Forelimb muscle (tissue), 1 donor: ENCODE measurements around the gene ZNF652. TPM values are rescaled to one million over a fixed set of nuclear protein-coding genes. Genes with fewer than 3 reads are reported as not detected.
"Not testable (repeated sequence)": the region's sequence is repeated elsewhere in the genome, so short reads cannot be mapped to it uniquely, and the experiment has no call there.

Experiments used
- DNase-seq: peaks from one replicate; pipeline ENCODE4 v3.0.0-alpha.2; 2013; ENCODE audit warnings: low read depth
- polyA plus RNA-seq: library from polyadenylated mRNA; unstranded; fragments of 120-200 nt; gene quantifications from one replicate; pipeline ENCODE4 v1.2.1, GENCODE V29; 2013; ENCODE audit not compliant: insufficient read length

The ZNF652 gene
- polyA plus RNA-seq, 1 donor = 15.1 TPM

DNA sequence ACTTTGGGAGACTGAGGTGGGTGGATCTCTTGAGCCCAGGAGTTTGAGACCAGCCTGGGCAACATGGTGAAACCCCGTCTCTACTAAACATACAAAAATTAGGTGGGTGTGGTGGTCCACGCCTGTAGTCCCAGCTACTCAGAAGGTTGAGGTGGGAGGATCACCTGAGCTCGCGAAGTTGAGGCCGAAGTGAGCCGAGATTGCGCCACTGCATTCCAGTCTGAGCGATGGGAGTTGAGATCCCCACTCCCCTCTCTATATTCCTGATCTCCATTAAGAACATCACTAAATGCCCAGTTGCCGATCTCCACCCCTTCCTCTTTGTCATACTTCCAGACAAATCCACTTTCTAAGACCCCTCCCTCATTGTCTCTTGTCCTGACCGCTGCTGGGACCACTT, 24.3 kb upstream of the ZNF652 start:
- DNase-seq = no peak

DNA sequence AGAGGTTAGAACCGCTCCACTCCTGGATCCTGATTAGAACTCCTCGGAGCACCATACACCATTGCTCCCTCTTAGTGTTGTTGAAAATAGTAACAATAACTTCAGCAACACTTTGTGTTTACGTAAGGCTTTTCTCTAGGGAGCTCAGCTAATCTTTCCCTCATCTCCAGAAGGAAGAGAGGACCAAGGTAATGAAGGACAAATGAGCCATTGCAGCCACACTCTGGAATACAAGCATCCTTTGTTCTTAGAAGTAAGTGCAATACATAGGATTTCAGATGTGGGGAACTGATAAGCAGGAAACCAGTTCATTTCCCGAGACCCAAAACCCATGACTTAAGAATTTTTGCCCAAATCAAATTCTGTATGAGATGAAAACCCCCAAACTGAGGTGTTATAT, 22.9 kb upstream of the ZNF652 start:
- DNase-seq = no peak

DNA sequence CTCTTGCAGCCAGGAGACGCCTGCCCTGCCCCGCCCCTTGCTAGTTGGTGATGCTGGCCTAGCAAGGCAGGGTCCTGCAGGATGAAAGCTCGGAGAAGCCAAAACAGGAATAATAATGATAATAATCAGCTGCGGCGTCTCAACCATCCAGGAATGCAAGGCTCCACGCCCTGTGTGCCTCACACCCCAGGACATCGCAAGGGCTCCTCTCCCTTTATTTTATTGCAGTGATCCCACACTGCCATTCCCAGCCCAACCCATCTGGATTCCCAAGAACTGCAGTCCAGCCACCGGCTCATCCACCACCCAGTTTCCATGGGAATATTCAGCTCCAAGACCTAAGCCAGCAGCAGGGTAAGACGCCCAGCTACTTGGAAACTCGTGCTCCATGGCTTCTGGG, 21.0 kb upstream of the ZNF652 start:
- DNase-seq = no peak

DNA sequence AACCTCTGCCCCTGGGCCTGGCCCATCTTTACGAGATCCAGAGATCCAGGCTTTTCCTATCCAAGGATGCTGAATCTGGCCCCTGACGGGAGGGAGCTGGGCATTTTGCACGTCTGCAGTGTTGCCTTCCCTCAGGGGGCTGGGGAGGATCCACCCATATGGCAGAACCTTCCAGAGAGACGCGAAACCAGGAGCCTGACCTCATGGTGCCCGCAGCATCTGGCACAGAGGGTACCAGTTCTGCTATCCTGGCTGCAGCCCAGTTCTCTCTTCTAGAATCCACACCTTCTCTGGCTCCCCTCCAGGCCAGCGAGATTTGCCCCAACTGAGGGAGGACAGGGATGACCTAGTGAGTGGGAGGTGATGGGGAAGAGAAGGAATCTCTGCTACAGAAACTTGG, 20.5 kb upstream of the ZNF652 start:
- no peak for DNase-seq

DNA sequence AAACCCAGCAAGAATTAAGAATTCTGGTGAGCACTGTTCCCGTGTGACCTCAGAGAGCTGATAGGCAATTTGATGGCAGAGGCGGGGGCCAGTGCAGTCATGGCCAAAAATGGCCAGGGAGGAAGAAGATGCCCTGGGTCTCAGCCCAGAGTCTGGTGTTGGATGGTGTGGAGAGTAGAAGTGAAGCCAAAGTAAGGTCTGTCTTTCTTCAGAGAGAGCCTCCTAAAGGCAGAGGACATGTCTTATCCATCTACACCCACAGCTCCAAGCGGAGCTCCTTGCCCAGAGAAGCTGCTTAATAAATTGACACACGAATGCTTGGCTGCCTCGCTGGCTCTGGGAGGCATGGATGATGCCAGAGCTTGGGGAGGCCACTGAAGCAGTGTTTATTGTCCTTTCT, 19.7 kb upstream of the ZNF652 start:
- no peak for DNase-seq

DNA sequence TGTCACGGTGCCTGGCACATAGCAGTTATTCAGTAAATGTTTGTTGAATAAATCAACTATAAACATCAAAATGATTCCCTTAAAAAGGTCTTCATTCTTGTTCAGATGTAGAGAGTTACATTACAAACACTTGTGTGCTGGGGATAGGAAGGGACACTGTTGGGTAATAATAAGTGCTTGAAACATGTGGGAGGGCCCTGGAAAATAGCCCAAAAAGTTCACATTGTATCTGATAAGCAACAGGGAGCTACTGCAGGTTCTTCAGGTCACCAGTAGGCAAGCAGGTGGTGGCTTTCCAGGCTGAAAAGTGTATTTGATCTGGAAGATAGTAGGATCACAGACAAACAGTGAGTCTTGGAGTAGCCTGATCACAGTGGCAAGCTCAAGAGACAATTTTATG, 19.0 kb upstream of the ZNF652 start:
- DNase-seq = no peak

DNA sequence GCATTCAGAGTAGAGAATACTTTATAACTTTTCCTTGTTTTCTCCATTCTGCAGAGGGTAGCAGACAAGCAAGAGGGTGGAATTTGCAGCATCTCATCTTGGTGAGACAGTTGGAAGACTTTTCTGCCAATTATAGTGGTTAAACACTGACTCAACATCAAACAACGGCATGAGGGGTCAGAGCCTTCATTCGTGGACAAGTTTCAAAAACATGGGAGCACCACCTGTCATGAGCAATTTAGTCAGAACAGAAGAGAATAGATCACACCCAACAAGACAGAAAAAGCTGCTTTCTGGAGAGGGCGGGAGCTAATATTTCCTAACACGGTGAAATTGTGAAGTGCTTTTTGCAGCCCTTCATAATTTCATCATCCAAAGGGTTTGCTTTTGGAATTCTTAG, 17.9 kb upstream of the ZNF652 start:
- no peak for DNase-seq

DNA sequence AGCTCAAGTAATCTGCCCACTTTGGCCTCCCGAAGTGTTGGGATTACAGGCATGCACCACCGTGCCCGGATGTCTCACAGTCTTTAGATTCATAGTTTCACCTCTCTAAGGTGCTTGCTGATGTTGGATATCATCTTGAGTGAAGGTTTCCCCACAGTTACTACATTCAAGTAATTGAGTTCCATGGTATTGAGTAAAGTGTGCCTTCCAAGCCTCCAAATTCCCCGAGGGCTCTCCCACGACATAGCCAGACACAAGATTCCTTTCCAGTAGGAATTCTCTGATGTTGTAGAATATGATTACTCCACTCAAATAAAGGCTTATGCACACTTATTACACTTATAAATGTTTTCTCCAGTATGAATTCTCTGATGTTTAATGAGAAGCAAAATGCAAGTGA, 16.3 kb upstream of the ZNF652 start:
- DNase-seq = no peak

DNA sequence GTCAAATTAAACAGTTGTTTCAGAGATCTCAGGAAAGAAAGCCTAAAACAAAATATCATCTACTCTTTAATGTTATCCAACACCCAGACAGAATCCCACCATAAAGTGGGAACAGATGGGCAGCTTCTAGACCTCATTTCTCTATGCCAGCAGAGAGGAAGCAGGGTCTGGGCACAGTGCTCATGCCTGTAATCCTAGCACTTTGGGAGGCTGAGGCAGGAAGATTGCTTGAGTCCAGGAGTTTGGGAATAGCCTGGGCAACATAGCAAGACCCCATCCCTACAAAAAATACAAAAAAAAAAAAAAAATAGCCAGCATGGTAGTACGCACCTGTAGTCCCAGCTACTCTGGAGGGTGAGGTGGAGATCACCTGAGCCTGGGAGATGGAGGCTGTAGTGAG, 13.5 kb upstream of the ZNF652 start:
- no peak for DNase-seq

DNA sequence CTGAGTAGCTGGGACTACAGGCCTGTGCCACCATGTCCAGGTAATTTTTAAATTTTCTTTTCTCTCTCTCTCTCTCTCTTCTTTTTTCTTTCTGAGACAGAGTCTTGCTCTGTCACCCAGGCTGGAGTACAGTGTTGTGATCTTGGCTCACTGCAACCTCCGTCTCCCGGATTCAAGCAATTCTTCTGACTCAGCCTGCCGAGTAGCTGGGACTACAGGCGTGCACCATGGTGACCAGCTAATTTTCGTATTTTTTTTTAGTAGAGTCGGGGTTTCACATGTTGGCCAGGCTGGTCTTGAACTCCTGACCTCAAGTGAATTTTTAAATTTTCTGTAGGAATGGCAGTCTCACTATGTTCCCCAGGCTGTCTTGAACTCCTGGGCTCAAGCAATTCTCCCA, 11.1 kb upstream of the ZNF652 start:
- no peak for DNase-seq

DNA sequence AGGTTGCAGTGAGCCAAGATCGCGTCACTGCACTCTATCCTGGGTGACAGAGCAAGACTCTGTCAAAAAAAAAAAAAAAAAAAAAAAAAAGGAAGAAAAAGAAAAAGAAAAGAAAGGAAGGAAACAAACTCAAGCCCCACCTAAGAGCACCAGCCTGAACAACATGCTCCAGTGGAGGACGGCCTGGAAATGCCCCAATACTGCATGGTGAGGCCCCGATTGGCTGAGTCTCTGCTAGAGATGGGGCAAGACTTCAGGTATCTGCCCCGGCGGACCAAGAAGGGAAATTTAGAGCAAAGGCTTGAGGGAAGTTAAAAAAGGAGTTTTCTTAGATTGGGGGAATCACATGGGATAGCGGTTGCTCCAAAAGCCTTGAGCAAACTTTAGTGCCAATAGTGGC, 10.4 kb upstream of the ZNF652 start:
- DNase-seq = no peak

DNA sequence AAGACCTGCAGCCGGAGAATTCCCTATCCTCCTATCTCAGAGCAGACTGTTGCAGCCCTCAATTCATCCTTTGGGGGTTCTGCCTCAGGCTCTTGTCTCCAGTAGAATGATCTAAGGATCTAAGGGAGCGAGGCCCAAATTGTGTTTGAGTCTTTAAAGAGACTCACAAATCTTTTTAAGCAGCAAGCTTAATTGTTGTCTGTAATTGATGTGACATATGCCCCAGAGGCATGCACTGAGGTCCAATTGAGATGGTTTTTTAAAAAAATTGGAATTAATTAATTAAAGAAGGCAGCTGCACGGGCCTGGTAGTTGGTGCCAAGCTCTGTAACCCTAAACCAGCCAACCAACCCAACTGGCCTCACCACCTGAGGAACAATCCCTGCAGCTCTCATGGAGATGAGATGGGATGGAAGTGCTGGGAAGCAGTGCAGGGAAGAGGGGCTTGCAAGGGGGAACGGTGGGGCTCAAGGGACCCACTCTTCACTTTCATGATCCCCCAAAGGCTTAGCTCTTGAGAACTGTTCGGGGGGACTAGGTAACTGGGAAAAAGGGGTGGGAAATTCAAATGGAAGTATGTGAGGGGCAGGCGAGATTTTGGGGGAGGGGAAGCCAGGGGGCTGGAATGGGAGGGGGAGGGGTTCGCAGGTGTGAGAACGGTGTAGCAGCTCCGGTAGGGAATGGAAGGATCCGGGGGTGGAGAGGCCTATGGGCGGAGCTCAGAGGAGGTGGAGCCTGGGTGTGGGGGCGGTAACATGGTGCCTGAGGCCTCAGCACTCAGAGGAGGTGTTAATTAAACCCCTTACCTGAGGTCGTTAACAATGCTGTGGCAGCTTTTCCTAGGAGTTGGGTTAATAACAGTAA, 9.2 kb upstream of the ZNF652 start:
- DNase-seq = no peak

DNA sequence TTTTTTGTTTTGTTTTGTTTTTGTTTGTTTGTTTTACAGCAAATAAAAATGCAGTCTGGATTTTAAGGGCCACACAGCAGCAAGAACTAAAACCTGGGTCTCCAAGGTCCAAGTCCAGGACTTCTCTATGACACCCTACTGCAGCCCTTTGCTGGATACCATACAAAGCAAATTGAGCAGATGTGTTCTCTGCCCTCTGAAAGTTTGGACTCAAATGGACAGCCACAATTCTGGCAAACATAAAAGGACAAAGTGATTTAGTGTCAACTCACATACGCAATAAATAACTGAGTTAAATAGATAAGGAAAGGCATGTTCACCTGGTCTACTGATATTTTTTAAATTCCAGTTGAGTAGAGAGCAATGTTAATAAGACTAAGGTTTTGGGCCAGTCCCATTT, 7.7 kb upstream of the ZNF652 start:
- no peak for DNase-seq

DNA sequence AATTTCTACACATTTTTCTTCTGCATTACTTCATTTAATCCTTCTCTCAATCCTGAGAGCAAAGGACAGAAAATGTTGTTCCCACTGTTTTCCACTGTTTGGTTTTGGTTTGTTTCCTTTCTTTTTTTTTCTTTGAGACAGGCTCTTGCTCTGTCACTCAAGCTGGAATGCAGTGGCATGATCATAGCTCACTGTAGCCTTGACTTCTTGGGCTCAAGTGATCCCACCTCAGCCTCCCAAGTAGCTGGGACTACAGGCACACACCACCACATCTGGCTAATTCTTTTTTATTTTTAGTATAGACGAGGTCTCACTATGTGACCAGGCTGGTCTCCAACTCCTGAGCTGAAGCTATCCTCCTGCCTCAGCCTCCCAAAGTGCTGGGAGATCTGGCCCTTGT, 7.0 kb upstream of the ZNF652 start:
- no peak for DNase-seq

DNA sequence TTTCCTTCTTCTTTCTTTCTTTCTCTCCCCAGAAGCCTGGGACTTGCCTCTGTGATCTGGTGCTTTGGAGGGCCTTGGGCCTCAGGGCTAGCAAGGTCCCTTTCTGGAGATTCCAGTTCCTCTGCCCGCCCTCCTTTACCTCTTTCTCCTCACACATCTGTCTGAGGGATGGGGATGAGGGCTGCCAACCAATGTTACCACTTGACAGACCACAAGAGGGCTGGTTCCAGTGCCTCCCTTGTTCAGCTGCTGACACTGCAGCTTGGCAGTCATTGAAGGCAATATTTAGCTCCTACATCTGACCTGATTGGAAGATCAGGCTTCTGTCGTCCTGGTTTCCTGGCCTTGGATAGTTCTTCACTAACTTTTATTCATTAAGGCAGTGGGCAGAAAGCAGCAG, 3.6 kb upstream of the ZNF652 start:
- DNase-seq = no peak

DNA sequence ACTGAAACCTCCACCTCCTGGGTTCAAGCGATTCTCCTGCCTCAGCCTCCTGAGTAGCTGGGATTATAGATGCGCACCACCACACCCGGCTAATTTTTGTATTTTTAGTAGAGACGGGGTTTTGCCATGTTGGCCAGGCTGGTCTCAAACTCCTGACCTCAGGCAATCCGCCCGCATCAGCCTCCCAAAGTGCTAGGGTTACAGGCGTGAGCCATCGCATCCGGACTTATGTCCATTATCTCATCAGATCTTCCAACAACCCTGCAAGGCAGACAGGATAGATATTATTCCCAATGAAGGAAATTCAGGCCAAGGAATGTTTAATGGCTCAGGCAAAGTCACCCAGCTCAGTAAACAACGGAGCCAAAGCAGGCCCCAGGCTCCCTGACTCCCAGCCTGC, 3.1 kb upstream of the ZNF652 start:
- not testable (repeated sequence) for DNase-seq

DNA sequence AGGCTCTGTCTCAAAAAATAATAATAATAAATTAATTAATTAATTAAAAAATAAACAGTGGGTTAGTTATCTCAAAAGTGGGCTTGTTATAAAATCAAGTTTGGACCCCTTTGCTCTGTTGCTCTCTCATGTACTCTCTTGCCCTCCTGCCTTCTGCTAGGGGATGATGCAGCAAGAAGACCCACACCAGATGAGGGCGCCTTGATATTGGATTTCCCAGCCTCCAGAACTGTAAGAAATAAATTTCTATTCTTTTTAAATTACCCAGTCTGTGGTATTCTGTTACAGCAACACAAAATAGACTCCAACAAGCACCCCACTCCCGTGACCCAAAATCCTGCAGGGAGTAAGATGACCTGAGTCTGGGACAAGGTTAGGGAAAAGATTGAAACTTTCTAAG, 2.1 kb upstream of the ZNF652 start:
- no peak for DNase-seq

DNA sequence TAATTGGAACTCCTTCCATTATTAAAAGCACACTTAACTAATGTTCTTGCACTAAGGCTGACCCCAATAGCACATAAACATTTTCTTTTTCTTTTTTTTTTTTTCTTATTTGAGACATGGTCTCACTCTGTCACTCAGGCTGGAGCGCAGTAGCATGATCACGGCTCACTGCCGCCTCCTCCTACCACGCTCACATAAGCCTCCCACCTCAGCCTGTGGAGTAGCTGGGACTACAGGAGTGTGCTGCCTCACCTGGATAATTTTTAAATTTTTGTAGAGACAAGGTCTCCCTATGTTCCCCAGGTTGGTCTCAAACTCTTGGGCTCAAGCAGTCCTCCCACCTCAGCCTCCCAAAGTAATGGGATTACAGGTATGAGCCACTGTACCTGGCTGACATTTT, 1.2 kb upstream of the ZNF652 start:
- no peak for DNase-seq

DNA sequence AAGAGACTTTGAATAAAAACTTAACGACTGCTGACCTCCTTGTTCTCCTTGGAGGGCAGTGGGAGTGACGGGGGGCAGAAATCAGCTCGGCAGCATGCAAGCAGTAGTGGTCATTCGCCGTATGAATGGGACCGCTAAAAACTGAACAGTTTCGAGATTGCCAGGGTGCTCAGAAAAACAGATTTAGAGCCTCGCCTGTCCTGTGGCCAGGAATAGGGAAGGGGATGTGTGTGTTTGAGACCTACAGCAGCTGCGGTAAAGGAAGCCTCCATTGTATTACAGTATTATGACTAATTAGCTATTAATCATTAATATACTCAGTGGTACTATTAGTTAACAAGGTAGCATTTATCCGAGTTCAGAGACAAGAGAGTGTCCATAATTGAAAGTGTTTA, 670 bp upstream of the ZNF652 start:
- DNase-seq = no peak

DNA sequence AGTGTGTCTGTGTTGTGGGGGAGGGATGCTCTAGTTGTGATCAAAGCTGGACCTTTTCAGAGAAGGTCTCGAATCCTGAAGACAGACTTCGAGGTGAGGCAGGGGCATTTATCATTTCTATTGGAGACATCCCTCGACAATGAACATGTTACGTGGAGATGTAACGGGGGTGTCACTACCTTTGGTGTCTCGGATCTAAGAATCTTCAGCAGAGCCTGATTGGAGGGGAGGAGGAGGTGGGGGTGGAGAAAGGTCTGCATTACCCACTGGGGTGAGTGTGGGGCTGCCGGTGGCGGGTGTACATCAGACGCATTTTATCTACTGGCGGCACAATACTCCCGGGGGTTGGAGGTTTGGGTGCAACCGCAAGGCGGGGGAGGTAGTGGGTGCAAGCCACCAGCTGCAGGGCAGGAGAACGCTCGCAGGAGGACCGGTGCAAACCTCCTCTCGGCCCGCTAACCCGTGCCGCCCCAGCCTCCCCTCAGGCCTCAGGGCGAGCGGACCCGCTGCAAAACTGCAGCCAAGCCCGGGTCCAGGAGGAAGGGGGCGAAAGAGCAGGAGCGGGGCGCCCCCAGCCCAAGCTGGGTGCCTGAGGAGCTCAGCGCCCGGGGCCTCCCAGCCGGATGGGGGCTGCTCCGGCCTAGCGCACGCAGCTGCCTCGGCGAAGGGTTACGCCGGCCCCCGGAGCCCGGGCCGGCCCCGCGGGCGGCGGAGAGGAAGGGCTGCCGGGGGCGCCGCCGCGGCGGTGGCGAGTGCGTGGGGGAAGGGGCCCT, 735 bp downstream of the ZNF652 start:
- DNase-seq = no peak

DNA sequence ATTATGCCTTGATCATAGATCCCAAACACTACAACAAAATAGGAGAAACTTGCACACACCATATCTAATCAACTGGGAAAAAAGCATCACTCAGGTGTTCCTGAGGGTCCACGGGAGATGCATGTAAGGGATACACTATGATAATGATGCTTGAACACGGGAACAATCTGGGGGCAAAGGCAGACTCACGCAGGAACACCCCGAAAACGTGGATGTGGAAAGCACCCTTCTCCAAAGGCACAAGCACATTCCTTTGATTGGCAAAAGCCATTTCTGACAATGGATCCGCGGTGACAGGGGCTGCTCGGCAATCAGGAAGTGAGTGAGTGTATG, 1.3 kb downstream of the ZNF652 start:
- no peak for DNase-seq

DNA sequence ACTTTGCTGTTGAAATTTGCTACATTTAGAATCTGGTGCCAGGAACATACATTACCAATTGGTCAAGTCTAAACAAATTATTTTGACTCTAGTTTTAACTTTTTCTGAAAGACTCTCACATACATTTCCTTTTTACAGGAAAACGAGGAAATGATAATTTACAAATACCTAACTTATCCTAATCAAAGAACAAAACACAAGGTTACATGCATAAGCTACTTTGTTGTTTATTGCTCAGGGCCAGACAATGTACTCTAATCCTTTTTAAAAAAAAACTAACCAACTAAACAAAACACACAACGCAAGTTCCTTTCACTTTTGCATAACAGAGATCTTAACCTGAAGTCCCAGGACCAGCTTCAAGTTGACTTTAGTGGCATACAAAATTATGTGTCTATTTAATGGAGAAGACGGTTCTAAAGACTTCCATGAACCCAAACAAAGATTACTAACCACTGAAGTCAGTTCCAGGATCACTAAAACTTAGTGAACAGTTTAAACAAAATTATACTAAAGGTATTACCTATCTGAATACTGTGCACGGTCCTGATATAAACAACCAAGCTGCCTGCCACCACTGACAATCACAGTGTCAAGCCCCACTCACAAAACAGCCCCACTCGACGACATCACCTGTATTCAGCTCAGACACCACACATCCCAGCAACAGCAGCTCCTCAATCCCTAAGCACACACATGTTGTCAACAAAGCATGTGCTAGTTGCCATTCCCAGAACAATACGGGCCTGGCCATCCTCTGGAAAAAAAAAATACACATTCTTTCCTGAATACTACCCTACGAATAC, 1.9 kb downstream of the ZNF652 start:
- no peak for DNase-seq
